ENCODE measurements around the gene EXOC1L.

DNA sequence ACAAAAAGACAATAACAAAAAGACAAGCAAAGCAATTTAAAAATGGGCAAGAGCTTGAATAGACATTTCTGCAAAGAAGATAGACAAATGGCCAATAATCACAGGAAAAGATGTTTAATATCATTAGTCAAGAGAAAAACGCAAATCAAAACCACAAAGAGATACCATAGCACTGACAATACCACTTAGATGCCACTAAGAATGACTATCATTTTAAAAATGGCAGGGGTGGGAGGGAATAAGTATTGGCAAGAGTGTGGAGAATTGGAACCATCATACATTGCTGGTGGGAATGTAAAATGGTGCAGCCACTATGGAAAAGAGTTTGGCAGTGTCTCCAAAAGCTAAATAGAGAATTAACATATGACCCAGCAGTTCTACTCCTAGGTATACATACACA, 18.8 kb downstream of the EXOC1L start:
- TF ChIP-seq, protein P1, sequence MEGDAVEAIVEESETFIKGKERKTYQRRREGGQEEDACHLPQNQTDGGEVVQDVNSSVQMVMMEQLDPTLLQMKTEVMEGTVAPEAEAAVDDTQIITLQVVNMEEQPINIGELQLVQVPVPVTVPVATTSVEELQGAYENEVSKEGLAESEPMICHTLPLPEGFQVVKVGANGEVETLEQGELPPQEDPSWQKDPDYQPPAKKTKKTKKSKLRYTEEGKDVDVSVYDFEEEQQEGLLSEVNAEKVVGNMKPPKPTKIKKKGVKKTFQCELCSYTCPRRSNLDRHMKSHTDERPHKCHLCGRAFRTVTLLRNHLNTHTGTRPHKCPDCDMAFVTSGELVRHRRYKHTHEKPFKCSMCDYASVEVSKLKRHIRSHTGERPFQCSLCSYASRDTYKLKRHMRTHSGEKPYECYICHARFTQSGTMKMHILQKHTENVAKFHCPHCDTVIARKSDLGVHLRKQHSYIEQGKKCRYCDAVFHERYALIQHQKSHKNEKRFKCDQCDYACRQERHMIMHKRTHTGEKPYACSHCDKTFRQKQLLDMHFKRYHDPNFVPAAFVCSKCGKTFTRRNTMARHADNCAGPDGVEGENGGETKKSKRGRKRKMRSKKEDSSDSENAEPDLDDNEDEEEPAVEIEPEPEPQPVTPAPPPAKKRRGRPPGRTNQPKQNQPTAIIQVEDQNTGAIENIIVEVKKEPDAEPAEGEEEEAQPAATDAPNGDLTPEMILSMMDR (optimal IDR thresholded peaks at IDR 0.05 in 1 of 3, IDR thresholded peaks at IDR 0.05 in 1 of 3, conservative IDR thresholded peaks at IDR 0.05 in 1 of 3; ENCODE audit: extremely low read depth in 1 of 3, insufficient read depth in 2 of 3, low read length in 3 of 3), result no peak
- no peak for TF ChIP-seq EZH2 (IDR thresholded peaks at IDR 0.05; ENCODE audit: low read length)

Measured in keratinocyte (primary cell).